GM19043 (cell line): ENCODE results near the gene ZNF248.
"Not testable (repeated sequence)": the region's sequence is repeated elsewhere in the genome, so short reads cannot be mapped to it uniquely, and the experiment has no call there.

Source experiments
- ATAC-seq: cut with Tn5 transposase; IDR thresholded peaks from one replicate; pipeline ENCODE4 v1.9.1; 2021; ENCODE audit warnings: low read depth; ENCODE audit not compliant: unreplicated experiment

Gene ZNF248

DNA sequence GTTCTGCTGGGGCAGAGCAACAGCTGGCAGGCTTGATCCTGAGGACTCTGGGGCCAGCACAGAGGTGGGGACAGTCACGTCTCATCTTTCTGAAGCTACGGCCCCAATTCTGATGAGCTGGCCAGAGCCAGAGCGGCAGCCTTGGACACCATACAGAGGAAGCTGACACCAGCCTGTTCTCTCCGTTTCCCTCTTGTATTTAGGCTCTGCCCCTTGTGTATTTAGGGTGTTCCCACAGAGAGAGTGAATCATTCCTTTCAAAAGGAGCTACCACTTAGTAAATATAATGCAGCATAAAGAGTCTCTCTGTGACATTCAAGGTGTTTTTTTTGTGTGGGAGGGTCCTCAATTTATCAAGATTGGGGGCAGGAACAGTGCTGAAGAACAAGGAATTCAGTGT lies 109.2 kb downstream of the ZNF248 start:
- ATAC-seq = no peak

DNA sequence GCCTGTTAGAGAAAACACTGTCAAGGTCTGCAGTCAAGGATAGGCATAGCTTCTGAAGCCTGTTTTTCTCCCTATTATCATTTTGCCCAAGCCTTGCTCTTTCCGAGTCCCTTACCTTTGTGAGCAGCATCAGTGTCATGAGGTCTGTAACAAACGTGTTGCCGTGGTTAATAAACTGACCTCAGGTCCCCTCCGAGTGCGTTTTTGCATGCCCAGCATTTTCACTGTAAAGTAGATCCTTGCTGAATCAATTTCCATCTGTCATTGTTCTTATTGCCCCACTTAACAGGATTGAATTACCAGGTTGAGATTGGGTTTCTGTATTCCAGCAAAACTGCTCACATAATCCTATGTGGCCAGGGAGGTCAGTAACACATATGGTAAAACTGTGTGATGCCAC lies 110.3 kb downstream of the ZNF248 start:
- no peak for ATAC-seq

DNA sequence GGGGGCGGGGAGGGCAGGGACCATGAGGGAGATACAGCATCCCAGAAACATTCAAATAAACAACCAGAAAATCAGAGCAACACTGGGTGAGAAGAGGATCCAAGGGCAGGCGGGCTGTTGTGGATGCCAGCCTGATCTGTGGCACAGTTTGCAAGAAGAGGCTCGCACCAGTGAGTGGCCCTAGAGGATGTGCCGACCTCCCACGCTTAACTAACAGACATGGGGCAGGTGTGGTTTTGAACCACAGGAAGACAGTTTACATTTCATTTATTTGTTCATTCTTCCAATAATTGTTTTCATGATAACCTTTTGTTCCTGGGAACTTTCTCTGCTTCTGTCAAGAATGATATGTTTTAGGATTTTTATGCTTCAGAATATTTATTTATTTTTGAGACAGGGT lies 115.6 kb downstream of the ZNF248 start:
- no peak for ATAC-seq

DNA sequence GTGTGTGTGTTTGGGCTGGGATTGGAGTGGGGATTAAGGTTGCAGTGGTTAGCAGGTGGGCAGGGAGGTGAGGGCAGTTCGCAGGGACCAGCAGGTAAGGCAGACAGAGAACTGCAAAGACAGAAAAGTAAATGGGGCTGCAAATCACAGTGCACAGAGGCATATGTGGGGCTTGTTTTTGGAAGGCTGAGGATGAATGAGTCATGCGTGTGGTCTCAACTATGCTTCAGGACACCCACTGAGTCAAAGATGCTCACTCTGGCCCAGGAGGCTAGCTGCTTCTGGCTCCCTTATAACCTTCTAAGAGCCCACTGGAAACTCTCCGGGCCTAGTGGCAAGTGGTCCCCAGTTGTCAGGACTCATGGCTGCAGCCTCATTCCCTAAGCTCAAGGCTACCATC lies 118.2 kb downstream of the ZNF248 start:
- no peak for ATAC-seq

DNA sequence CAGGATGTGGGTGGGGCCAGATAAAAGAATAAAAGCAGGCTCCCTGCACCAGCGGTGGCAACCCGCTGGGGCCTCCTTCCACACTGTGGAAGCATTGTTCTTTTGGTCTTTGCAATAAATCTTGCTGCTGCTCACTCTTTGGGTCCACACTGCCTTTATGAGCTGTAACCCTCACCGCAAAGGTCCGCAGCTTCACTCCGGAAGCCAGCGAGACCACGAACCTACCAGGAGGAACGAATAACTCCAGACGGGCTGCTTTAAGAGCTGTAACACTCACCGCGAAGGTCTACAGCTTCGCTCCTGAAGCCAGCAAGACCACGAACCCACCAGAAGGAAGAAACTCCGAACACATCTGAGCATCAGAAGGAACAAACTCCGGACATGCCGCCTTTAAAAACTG lies 119.2 kb downstream of the ZNF248 start:
- ATAC-seq = not testable (repeated sequence)

DNA sequence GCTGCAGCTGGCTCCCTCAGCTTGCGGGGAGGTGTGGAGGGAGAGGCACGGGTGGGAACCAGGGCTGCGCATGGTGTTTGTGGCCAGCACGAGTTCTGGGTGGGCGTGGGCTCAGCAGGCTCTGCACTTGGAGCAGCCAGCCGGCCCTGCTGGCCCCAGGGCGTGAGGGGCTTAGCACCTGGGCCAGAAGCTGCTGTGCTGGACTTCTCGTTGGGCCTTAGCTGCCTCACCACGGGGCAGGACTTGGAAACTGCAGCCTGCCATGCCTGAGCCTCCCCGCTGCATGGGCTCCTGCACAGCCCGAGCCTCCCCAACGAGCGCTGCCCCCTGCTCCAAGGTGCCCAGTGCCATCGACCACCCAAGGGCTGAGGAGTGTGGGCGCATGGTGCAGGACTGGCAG lies 120.1 kb downstream of the ZNF248 start:
- ATAC-seq = no peak

DNA sequence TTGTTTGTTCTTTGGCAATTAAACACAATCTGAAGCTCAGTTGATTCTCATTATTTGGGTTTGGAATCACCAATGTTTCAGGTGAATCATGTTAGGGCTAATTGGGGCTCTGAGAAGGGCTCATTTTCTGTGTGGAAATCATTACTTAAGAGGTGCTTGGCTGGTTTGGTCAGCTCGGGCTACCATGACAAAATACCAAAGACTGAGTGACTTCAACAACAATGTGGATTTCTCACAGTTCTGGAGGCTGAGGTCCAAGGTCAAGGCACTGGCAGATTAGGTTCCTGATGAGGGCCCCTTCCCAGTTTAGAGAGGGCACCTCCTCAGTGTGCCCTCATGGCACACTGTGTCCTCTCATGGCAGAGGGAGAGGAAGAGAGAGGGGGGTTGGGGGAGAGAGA lies 121.3 kb downstream of the ZNF248 start:
- ATAC-seq = no peak

DNA sequence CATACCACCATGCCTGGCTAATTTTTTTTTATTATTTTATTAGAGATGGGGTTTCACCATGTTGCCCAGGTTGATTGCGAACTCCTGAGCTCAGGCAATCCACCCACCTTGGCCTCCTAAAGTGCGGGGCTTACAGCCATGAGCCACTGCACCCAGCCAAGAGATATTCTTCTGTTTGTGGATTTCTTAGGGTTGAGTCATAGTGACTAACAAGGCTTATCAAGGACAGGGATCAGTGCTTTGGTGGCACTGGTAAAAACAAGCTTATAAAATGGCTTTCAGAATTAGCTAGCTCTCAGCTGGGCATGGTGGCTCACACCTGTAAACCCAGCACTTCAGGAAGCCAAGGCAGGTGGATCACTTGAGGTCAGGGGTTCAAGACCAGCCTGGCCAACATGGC lies 122.4 kb downstream of the ZNF248 start:
- no peak for ATAC-seq
